OCI-LY3 (cell line): Measurements from ENCODE around the gene NRXN2.

Experiments used
- CTCF ChIP-seq: fragments of 200-600, 300-600 bp; sonication (generic); IDR thresholded peaks from 2 replicates; pipeline ENCODE4 v1.5.1; 2014; ENCODE audit warnings: antibody characterized with exemption, low read length, low read depth
- EZH2phosphoT487 ChIP-seq: fragments of 200-600 bp; shearing (Covaris generic); IDR thresholded peaks from 2 replicates; pipeline ENCODE4 v1.6.1; 2018; ENCODE audit warnings: antibody characterized with exemption, mixed run types, low read depth

- TF ChIP-seq CTCF (no peak), EZH2phosphoT487 (no peak)
Measured at GRCh38 chr11:64770120-64770519, 47.1 kb upstream of the NRXN2 start.
